ENCODE measurements around the gene OR1K1.
"Not testable (repeated sequence)": the region's sequence is repeated elsewhere in the genome, so short reads cannot be mapped to it uniquely, and the experiment has no call there.

The OR1K1 gene

DNA sequence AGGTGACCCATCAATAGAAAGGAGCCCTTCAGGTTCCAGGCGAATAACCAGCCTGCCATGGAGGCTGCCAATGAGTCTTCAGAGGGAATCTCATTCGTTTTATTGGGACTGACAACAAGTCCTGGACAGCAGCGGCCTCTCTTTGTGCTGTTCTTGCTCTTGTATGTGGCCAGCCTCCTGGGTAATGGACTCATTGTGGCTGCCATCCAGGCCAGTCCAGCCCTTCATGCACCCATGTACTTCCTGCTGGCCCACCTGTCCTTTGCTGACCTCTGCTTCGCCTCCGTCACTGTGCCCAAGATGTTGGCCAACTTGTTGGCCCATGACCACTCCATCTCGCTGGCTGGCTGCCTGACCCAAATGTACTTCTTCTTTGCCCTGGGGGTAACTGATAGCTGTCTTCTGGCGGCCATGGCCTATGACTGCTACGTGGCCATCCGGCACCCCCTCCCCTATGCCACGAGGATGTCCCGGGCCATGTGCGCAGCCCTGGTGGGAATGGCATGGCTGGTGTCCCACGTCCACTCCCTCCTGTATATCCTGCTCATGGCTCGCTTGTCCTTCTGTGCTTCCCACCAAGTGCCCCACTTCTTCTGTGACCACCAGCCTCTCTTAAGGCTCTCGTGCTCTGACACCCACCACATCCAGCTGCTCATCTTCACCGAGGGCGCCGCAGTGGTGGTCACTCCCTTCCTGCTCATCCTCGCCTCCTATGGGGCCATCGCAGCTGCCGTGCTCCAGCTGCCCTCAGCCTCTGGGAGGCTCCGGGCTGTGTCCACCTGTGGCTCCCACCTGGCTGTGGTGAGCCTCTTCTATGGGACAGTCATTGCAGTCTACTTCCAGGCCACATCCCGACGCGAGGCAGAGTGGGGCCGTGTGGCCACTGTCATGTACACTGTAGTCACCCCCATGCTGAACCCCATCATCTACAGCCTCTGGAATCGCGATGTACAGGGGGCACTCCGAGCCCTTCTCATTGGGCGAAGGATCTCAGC lies at the start of gene OR1K1:
Gene OR1K1, plus strand, starts transcription at position 58 of the 995 bp plus-strand sequence. Its CDS starts 0 bp downstream, at position 58.
- DNase-seq: no peak

DNA sequence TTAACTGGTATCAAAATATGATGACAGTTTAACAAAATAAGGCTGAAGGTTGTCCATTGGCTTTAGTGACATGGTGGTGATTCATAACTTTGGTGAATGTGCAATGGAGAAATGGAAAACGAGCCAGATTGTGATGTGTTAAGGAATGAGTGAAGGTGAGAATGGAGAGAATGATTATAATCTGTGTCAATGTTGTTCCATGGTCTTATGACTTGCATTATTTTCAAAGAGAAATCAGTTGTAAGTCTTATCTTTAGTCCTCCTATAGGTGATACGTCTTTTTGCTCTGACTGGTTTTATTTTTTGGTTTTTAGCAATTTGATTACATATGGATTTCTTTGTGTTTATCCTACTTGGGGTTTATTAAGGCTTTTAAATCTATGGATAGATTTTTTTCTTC lies 45.1 kb upstream of the OR1K1 start:
- no peak for DNase-seq

GRCh38 chr9:122767817-122768216 lies 32.1 kb upstream of the OR1K1 start:
- no peak for DNase-seq

- no peak for DNase-seq
Measured at GRCh38 chr9:122777052-122777451, 22.9 kb upstream of the OR1K1 start.

- no peak for DNase-seq
Measured at GRCh38 chr9:122777935-122778627, 21.8 kb upstream of the OR1K1 start.

DNA sequence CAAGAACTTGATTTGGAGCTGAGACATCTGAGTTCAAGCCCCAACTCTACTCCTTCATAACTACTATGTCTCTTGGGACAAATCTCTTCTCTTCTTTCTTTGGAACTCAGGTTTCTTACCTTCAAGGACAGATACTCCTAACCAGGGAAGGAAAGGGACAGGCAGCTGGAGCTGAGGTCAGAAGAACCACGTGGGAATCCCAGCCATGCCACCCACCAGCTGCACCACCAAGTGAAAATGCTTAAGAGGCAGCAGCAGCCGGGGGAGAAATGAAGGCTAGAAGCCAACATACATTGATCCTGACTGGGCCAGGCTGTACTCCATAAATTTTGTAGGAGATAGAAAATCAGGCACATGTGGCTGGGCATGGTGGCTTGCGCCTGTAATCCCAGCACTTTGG lies 20.7 kb upstream of the OR1K1 start:
- DNase-seq: no peak

DNA sequence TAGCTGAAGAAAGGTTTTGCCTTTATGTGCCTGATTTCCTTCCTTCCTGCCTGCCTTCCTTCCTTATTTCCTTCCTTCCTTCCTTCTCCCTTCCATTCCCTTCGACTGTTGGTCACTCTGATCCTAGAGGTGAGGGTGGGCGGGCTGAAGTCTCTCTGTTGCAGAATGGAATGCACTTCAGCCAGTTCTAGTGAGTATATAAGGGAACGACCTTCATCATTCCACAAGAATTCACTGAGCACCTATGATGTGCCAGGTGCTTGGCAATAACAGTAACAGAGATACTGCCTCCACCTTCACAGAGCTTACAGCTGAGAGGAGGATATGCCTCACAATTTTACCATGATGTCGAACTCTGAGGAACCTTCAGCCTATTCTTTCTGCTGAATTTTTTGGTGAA lies 19.9 kb upstream of the OR1K1 start:
- no peak for DNase-seq

DNA sequence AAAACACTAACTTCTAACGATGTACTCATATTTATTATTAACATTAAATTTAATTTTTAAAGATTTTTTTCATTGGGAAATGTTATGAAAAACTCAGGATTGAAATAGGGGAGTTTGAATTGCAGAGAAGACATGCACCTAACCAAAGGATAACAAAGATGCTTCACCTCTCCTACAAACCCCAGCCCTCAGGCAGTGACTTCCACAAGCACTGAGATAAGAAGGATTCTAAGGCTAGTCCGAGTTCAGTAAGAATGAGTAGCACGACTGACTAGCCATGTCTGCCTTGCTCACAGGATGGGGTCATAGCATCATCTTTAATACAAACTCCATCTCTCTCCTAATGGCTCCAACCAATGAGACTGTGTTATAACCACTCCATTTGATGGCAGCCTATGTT lies 18.3 kb upstream of the OR1K1 start:
- DNase-seq: no peak

GRCh38 chr9:122785269-122785668 lies 14.7 kb upstream of the OR1K1 start:
- DNase-seq: no peak

- no peak for DNase-seq
Measured at GRCh38 chr9:122786338-122786737, 13.6 kb upstream of the OR1K1 start.

DNA sequence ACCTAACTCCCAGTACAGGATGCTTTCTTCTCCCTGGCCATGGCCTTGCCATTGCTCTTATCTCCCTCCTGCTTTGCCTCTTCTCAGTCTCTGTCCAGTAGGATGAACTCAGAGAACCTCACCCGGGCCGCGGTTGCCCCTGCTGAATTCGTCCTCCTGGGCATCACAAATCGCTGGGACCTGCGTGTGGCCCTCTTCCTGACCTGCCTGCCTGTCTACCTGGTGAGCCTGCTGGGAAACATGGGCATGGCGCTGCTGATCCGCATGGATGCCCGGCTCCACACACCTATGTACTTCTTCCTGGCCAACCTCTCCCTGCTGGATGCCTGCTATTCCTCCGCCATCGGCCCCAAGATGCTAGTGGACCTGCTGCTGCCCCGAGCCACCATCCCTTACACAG lies 11.1 kb upstream of the OR1K1 start, which contains the start of gene OR5C1:
Gene OR5C1, plus strand, starts transcription at position 103 of the 400 bp plus-strand sequence. Its CDS starts 0 bp downstream, at position 103.
- no peak for DNase-seq

- DNase-seq: no peak
Measured at GRCh38 chr9:122789256-122790046, 10.5 kb upstream of the OR1K1 start.

DNA sequence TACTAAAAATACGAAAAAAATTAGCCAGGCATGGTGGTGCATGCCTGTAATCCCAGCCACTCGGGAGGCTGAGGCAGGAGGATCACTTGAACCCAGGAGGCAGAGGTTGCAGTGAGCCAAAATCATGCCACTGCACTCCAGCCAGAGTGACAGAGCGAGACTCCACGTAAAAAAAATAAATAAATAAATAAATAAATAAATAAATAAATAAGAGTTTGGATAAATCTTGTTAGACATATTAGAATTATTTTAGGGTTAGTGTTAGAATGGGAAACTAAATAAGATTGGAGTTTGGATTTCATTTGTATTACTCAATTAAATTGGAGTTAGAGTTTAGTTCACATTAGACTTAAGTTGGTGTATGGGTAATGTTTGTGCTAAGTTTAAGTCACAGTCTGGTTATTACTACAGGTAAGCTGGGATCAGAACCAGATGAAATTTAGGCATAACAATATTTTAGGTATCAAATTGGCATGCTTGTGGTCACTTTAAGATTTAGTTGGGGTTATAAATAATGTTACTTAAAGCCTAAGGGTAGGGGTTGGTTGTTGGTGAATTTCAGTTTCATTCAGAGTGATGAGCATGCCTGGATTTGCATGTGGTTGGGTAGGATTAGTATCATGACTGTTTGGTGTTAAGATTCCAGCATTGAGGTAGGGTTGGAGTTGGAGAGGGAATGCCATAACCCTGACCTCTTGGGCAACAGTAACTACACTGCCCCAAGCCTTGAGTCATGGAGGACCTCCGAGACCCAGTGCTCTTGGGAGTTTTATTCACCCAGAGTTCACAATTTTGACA lies 7.9 kb upstream of the OR1K1 start:
- no peak for DNase-seq

DNA sequence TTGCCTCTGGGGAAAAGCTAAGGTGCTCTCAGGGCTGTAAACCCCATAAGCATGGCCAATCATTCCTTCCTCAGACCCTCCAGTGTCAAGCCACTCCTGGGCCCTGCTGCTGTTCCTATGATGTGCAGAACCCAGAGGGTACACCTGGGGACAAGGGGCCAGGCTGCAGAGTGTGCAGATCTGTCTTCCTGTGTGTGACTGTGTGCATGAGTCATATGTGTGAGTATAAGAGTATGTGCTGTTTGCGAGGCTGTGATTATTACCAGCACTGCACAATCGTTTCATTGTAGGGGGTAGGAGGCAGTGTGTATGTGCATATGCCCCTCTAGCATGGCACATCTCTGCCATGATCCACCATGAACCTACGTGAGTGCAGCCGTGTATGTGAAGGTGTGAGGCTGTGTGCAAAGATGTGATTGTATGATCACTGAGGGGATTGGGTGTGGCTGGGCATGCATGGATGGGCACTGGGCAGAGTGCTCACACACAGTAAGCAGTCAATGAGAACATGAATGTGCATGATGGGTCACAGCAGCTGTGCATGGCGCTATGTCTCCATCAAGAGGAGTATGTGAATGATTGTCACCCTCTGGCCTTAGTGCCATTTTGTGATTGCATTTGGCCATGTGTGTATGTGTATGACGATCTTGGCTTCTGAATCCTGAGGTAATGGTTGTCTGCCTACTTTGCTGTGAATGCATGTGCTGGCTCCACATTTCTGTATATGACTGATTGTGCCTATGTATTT lies 2.4 kb upstream of the OR1K1 start:
- no peak for DNase-seq

- DNase-seq: no peak
Measured at GRCh38 chr9:122806661-122807060, 6.7 kb downstream of the OR1K1 start.

- DNase-seq: no peak
Measured at GRCh38 chr9:122807271-122807900, 7.5 kb downstream of the OR1K1 start.

DNA sequence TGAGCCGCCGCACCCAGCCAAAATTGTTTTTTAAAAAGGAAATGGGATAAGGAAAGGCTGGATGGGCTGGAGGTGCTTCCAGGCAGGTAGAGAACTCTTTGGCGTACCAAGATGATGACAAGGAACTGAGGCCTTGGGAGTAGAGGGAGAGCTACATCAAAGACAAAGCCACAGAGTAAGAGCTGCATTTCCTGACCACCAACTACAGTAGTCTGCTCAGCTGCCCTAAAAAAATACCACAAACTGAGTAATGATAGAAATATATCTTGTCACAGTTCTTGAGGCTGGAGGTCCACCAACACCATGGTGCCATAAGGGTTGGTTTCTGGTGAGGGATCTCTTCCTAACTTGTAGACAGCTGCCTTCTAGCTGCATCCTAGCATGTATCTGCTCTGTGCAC lies 8.2 kb downstream of the OR1K1 start:
- no peak for DNase-seq

DNA sequence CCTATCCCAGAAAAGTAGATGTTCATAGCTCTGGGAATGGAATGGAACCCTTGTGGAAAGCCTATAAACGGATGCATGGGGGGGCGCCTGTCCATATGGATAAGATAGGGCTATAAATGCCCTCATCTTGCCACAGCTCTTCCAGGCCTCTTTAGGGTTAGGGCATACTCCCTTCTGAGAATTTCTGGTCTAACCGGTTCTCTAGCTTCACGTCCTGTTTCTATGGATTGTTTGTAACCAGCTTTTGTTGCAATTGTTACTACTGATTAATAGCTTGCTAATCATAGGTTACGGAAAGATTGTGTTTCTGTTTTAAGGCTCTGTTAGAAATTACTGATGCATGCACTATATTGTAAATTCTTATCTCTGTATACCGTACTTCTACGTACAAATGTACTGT lies 9.3 kb downstream of the OR1K1 start:
- not testable (repeated sequence) for DNase-seq

DNA sequence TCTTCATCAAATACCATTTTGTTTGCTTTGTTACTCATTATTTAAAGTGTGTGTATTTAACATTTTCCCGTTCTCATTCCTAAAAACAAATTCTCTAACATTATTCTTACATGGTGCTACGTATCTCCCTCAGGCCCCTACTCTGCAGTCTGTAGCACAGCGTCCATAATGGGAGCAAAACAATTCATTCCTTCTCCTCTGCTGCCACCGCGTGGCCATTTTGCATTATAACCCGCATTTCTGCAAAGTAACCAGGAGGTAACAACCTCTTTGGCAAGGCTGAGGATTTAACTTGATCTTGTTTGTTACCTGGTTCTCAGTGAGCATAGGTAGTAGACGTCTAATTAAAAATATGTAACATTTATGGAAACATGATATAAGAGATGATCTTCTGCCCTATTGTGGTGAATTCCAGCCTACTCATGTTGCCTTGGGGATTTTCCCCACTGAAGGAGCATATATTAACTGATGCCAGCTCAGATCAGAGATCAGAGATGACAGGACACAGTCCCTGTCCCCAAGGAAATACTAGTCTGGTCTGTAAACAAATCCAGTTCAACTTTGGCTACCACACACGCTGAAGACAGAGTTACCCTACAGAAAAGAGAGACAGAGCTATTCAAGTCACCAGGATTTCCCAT lies 10.5 kb downstream of the OR1K1 start:
- peak; percentile 82 for DNase-seq

DNA sequence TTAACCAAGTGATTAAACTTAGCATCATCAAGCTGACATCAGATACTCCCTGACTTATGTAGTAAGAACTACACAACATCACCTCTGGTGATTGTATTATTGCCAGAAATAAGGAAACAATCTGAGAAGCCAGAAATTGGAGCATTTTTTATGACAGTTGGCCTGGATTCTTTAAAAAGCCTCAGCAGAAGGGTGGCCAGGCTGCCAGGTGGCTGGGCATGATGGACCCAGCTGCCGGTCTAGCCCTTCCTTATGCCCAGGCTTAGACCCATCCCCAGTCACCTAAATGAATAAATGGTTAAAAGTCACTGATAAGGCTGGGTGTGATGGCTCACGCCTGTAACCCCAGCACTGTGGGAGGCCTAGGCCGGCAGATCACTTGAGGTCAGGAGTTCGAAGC lies 12.8 kb downstream of the OR1K1 start:
- no peak for DNase-seq
